Measurements from ENCODE around the gene AGAP2.

AGAP2 gene

DNA sequence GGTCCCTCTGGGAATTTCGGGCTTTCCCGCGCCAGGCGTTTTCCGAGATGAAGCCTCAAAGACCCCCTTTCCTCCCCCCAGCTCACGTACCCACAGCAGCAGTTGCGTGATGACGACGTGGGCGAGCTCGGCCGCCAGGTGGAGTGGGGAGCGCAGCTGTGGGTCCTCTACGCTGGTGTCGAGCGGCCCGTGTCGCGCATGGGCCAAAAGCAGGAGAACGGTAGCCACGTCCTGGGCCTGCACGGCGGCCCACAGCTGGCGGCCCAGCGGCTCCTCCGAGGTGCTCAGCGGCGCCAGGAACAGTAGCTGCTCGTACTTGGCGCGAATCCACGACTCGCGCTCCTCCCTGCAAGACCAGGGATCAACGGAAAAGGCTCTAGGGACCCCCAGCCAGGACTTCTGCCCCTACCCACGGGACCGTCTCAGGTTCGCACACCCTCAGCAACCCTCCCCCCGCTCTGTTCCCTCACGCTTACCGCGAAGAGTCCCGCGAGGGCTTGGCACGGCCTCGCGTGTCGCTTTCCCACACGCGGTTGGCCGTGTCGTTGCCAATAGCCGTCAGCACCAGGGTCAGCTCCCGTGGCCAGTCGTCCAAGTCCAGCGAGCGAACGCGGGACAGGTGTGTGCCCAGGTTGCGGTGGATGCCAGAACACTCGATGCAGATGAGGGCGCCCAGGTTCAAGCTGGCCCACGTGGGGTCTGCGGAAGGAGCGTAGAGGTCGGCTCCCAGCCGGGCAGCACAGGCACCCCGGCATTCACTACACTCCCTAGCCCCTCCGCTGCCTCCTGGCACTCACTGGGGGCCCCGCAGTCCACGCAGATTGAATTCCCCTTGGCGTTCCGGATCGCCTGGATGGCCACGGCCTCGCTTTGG, 11.4 kb downstream of the AGAP2 start:
- TF ChIP-seq, protein P1, sequence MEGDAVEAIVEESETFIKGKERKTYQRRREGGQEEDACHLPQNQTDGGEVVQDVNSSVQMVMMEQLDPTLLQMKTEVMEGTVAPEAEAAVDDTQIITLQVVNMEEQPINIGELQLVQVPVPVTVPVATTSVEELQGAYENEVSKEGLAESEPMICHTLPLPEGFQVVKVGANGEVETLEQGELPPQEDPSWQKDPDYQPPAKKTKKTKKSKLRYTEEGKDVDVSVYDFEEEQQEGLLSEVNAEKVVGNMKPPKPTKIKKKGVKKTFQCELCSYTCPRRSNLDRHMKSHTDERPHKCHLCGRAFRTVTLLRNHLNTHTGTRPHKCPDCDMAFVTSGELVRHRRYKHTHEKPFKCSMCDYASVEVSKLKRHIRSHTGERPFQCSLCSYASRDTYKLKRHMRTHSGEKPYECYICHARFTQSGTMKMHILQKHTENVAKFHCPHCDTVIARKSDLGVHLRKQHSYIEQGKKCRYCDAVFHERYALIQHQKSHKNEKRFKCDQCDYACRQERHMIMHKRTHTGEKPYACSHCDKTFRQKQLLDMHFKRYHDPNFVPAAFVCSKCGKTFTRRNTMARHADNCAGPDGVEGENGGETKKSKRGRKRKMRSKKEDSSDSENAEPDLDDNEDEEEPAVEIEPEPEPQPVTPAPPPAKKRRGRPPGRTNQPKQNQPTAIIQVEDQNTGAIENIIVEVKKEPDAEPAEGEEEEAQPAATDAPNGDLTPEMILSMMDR (conservative IDR thresholded peaks at IDR 0.05): no peak
- TF ChIP-seq ZFX (IDR thresholded peaks at IDR 0.05): no peak
- H3K27ac ChIP-seq: peak overlapping the region; percentile 9; the same call in 1 of the 2 replicates

DNA sequence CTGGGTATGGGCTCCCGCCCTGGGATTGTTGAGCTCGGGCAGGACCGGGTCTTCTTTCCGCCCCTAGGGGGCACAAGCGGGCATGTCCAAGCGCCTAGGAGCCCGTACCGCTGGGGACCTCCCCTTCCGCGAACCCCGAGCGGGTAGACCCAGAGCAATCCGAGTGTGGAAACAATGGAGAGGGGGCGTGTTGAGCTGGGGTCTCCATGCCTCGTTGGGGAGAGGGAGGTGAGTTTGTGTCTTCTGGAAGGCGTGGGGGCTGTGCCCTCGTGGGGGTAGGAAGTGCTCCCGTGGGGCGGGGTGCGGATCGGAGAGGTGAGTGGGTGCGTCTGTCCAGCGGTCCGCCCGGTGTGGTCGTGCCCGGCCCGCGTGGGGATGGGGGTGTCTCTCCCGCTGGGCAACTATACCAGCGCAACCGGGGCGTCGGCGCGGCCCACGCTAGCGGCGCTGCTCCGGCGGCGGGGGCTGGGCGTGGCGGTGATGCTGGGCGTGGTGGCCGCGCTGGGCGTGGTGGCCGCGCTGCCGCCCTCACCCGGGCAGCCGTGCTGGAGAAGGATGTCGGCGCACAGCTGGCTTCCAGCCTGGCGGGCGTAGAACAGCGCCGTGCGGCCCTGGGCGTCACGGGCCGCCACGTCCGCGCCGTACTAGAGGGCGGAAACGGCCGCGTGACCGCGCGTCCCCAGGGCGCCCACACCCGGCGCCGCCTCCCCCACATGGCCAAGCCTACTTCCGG, 12.2 kb downstream of the AGAP2 start:
- peak overlapping the region; percentile 9; the same call in 1 of the 2 replicates for H3K27ac ChIP-seq
- TF ChIP-seq, protein P1 (conservative IDR thresholded peaks at IDR 0.05): peak; percentile 88
- peak; percentile 31; the same call in 1 of the 2 replicates for TF ChIP-seq ZFX (IDR thresholded peaks at IDR 0.05)

DNA sequence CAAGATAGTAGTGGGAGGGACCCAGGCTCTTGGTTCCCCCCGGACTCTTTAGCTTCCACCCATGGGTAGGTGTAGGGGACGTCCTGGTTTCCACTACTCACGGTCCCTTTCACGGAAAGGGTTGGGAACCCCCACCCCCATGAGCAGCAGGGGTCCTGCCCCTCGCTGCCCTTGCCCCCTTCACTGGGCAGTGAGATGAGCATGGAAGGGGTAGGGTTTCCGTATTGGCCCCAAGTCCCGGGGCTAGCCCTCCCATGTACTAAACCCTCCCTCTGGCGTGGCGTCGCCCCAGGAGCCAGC, 12.7 kb downstream of the AGAP2 start:
- TF ChIP-seq, protein P1 (conservative IDR thresholded peaks at IDR 0.05): no peak
- TF ChIP-seq ZFX (IDR thresholded peaks at IDR 0.05): no peak
- no peak overlapping the region for H3K27ac ChIP-seq

DNA sequence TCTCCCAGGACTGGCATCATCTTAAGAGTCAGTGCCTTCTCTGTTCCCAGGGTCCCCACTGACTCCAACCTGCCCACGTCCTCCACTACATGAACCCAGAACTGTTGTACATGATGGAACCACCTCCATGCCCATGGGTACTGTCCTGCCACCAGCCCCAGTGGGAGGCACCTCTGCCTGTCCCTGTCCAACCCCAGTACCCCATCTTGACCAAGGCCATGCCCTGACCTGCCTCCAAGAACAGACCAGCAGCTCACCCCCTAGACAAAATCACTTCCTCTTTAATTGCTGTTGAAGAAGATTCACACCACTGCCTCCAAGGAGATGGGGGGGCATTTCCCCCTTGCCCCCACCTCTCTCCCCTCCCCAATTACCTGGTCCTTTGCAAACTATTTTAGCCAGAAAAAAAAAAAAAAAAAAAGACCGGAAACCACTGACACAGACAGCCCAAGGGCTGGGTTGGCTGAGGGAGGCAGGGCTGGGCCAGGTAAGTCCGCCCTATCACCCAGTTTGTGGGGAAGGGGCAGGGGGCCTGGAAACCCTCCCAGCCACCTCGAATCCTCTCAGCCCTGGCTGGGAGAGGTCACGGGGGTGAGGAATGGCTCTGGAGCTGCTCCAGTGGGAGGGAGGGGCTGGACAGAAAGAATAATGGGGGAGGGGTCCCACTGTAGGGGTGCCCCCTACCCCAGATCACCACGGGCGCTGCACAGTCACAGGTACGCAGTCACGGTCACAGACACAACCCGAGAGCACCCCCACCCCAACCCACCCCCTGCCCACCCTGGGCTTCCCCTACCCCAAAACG, 13.4 kb downstream of the AGAP2 start:
- TF ChIP-seq, protein P1 (conservative IDR thresholded peaks at IDR 0.05): no peak
- TF ChIP-seq ZFX (IDR thresholded peaks at IDR 0.05): no peak
- no peak overlapping the region for H3K27ac ChIP-seq

DNA sequence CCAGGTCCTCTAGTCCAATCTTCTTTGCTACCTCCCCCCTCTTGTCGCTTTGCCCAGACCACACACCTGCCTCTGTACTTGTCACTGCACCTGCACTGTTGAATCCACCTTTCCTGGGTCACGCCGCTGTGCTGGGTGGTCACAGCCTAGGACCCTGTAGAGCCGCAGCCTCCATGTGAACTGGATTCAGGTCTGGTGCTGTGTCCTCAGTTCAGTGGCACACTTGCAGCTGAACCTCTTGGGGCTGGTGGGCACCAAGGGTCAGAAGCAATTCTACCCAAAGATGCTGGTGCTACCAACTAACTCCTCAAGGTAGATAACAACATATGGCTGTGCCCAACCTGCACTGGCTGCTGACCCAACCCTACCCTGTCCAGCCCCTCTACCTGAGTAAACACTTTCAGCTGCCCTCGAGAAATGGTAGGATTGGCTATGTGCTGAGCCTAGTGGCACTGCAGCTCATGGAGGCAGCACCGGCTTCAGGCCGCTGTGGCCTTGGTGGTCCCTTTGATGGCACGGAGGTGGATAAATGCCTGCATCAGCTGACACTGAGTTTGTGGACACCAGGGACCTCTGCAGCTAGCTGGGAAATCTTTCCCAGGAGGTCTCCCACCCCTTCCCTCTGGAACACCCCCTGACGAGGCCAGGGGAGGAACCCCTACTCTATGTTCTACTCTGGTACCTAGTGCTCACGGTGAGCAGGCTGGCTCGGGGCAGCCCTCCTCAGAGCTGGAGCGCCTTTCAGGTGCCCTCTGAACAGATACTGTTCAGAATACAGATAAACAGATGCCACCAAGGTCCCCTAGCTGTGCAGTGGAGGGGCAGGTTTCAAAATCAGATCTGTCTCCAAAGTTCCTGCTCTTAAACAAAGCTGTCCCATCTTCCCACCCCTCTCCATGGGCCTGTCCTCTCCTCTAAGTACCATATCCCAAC, 14.3 kb downstream of the AGAP2 start:
- TF ChIP-seq, protein P1 (conservative IDR thresholded peaks at IDR 0.05): no peak
- no peak for TF ChIP-seq ZFX (IDR thresholded peaks at IDR 0.05)
- no peak overlapping the region for H3K27ac ChIP-seq

DNA sequence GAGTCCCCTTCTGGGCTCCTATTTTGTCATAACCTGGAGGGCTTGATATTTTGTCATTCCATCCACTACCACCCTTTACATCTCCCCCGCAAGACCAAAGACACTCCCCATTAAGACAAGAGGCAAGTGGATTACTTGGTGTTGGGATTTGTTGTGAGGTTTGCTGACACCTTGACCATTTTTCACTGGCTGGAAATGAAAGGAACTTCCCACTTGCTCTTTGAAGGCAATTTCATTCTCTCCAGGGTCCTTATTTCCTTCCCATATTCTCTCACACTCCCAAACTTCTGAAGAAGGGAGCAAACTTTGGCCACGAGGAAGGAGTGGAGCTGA, 14.9 kb downstream of the AGAP2 start:
- no peak overlapping the region for H3K27ac ChIP-seq
- TF ChIP-seq, protein P1 (conservative IDR thresholded peaks at IDR 0.05): no peak
- no peak for TF ChIP-seq ZFX (IDR thresholded peaks at IDR 0.05)
